ENCODE results near the gene TEX47. TPM values are rescaled to one million over a fixed set of nuclear protein-coding genes. Genes with fewer than 3 reads are reported as not detected.

Gene TEX47
- total and polyA plus RNA-seq, 4 donors = not detected

GRCh38 chr7:88758381-88759229 lies 36.9 kb downstream of the TEX47 start:
- TF ChIP-seq ZBTB33 (IDR thresholded peaks at IDR 0.05) (no peak), REST (IDR thresholded peaks at IDR 0.05) (no peak), RXRA (IDR thresholded peaks at IDR 0.05) (no peak), YY1 (IDR thresholded peaks at IDR 0.05) (no peak), CTCF (IDR thresholded peaks at IDR 0.05; ENCODE audit: low read depth, low read length, missing input control) (no peak), FOXA2 (IDR thresholded peaks at IDR 0.05) (no peak), SP1 (IDR thresholded peaks at IDR 0.05) (no peak), FOXA1 (IDR thresholded peaks at IDR 0.05) (no peak), HNF4A (conservative IDR thresholded peaks at IDR 0.05) (no peak), MAX (IDR thresholded peaks at IDR 0.05) (no peak), NR2F2 (IDR thresholded peaks at IDR 0.05) (no peak), GABPA (IDR thresholded peaks at IDR 0.05 in 1 of 2, conservative IDR thresholded peaks at IDR 0.05 in 1 of 2) (no peak), TAF1 (conservative IDR thresholded peaks at IDR 0.05) (no peak), JUND (IDR thresholded peaks at IDR 0.05) (no peak), HNF4G (IDR thresholded peaks at IDR 0.05) (no peak), RAD21 (IDR thresholded peaks at IDR 0.05) (no peak), ATF3 (IDR thresholded peaks at IDR 0.05) (no peak), EGR1 (IDR thresholded peaks at IDR 0.05; ENCODE audit: low read depth in 2 of 2) (no peak)
- Histone ChIP-seq H3K4me3 (ENCODE audit: low read depth in 1 of 3, low read length in 3 of 3) (peak overlapping the region in 2 of 3 donors; percentile 13 to 37), H3K4me1 (ENCODE audit: control insufficient read depth in 4 of 4, insufficient read depth in 4 of 4, low read length in 3 of 4) (peaks cover 10 to 12% (median 11%) of the 10 kb centered on the region in 4 donors), H3K9ac (ENCODE audit: low read depth in 1 of 2, low read length in 2 of 2) (no peak overlapping the region), H3K27me3 (ENCODE audit: control insufficient read depth in 4 of 4, insufficient read depth in 4 of 4, low read length in 3 of 4) (peaks cover 2 to 14% (median 9%) of the 10 kb centered on the region in 4 donors), H3K27ac (ENCODE audit: low read depth in 1 of 2, low read length in 2 of 2) (no peak overlapping the region), H3K36me3 (ENCODE audit: control insufficient read depth in 4 of 4, insufficient read depth in 3 of 4, low read depth in 1 of 4, low read length in 3 of 4) (no peaks in the 10 kb centered on the region), H3K9me3 (ENCODE audit: control insufficient read depth in 4 of 4, low read length in 3 of 4) (no peaks in the 10 kb centered on the region)
- no peak for DNase-seq (ENCODE audit: low spot score)
- WGBS = 5% methylated on average over 33 of the region's 33 CpGs
